ENCODE results near the gene TUBGCP3. TPM values are rescaled to one million over a fixed set of nuclear protein-coding genes. Genes with fewer than 3 reads are reported as not detected.
"Not testable (repeated sequence)": the region's sequence is repeated elsewhere in the genome, so short reads cannot be mapped to it uniquely, and the experiment has no call there.

The TUBGCP3 gene
- total RNA-seq, 1 donor from 2014 or later, result 22.4 TPM

GRCh38 chr13:112489199-112489598, 98.8 kb downstream of the TUBGCP3 start:
- no peaks in the 10 kb centered on the region for H3K9me3 ChIP-seq
- no peaks in the 10 kb centered on the region for H3K4me1 ChIP-seq
- H3K27me3 ChIP-seq, result no peaks in the 10 kb centered on the region
- DNase-seq (ENCODE audit: low spot score in 2 of 2), result no peak
- intact Hi-C loops (cut with DNase I), result no loop called here
- H3K36me3 ChIP-seq, result peaks cover 17 to 40% of the 10 kb centered on the region in 2 donors
- no peak overlapping the region for H3K27ac ChIP-seq
- no peak overlapping the region for H3K4me3 ChIP-seq
- TF ChIP-seq CTCF (IDR thresholded peaks at IDR 0.05), result no peak

- intact Hi-C loops (cut with DNase I); H3K27ac ChIP-seq; H3K27me3 ChIP-seq; H3K9me3 ChIP-seq; H3K4me1 ChIP-seq; H3K4me3 ChIP-seq; DNase-seq (ENCODE audit: low spot score in 2 of 2): not testable (repeated sequence)
- H3K36me3 ChIP-seq, result peaks cover 17 to 45% of the 10 kb centered on the region in 2 donors
Measured at GRCh38 chr13:112488343-112489050, 99.5 kb downstream of the TUBGCP3 start.

GRCh38 chr13:112487127-112487517, 100.8 kb downstream of the TUBGCP3 start:
- no peak overlapping the region for H3K4me3 ChIP-seq
- no peak overlapping the region for H3K27ac ChIP-seq
- peaks cover 17 to 45% of the 10 kb centered on the region in 2 donors for H3K36me3 ChIP-seq
- H3K4me1 ChIP-seq, result no peaks in the 10 kb centered on the region
- H3K27me3 ChIP-seq, result no peaks in the 10 kb centered on the region
- intact Hi-C loops (cut with DNase I), result no loop called here
- no peak for DNase-seq (ENCODE audit: low spot score in 2 of 2)
- H3K9me3 ChIP-seq, result peaks cover 4 to 9% of the 10 kb centered on the region in 2 donors
- no peak for TF ChIP-seq CTCF (IDR thresholded peaks at IDR 0.05)

- Histone ChIP-seq H3K36me3 (peaks cover 17 to 45% of the 10 kb centered on the region in 2 donors), H3K4me3 (no peak overlapping the region), H3K27ac (no peak overlapping the region), H3K27me3 (no peaks in the 10 kb centered on the region), H3K9me3 (peaks cover 4 to 15% of the 10 kb centered on the region in 2 donors), H3K4me1 (no peaks in the 10 kb centered on the region)
- no peak for DNase-seq (ENCODE audit: low spot score in 2 of 2)
- TF ChIP-seq CTCF (IDR thresholded peaks at IDR 0.05), result no peak
- intact Hi-C loops (cut with DNase I), result no loop called here
Measured at GRCh38 chr13:112486386-112487126, 101.4 kb downstream of the TUBGCP3 start.

- intact Hi-C loops (cut with DNase I); H3K4me3 ChIP-seq; DNase-seq (ENCODE audit: low spot score in 2 of 2); H3K27me3 ChIP-seq; H3K4me1 ChIP-seq; H3K27ac ChIP-seq: not testable (repeated sequence)
- Histone ChIP-seq H3K36me3 (peaks cover 17 to 45% of the 10 kb centered on the region in 2 donors), H3K9me3 (peaks cover 4 to 18% of the 10 kb centered on the region in 2 donors)
Measured at GRCh38 chr13:112485814-112486213, 102.1 kb downstream of the TUBGCP3 start.

- no peak overlapping the region for H3K27ac ChIP-seq
- intact Hi-C loops (cut with DNase I), result no loop called here
- H3K9me3 ChIP-seq, result peaks cover 10 to 27% of the 10 kb centered on the region in 2 donors
- TF ChIP-seq CTCF (IDR thresholded peaks at IDR 0.05), result no peak
- peaks cover 17 to 34% of the 10 kb centered on the region in 2 donors for H3K36me3 ChIP-seq
- no peaks in the 10 kb centered on the region for H3K27me3 ChIP-seq
- DNase-seq (ENCODE audit: low spot score in 2 of 2), result no peak
- no peaks in the 10 kb centered on the region for H3K4me1 ChIP-seq
- no peak overlapping the region for H3K4me3 ChIP-seq
Measured at GRCh38 chr13:112483299-112483698, 104.7 kb downstream of the TUBGCP3 start.

Measured in ascending aorta (tissue), 2 donors.